GM19238 (cell line): ENCODE data around the gene GATAD2B.
"Not testable (repeated sequence)": the region's sequence is repeated elsewhere in the genome, so short reads cannot be mapped to it uniquely, and the experiment has no call there.

Experiments
- DNase-seq: peaks from one replicate; pipeline ENCODE4 v3.0.0; 2011; ENCODE audit warnings: low spot score; ENCODE audit not compliant: insufficient read length

The GATAD2B gene

GRCh38 chr1:153796786-153797659 is 125.7 kb downstream of the GATAD2B start:
- peak; percentile 83 for DNase-seq

GRCh38 chr1:153795934-153796785 is 126.6 kb downstream of the GATAD2B start:
- DNase-seq: no peak

- no peak for DNase-seq
Measured at GRCh38 chr1:153795330-153795837, 127.4 kb downstream of the GATAD2B start.

GRCh38 chr1:153794624-153795329 is 128.0 kb downstream of the GATAD2B start:
- no peak for DNase-seq

GRCh38 chr1:153793973-153794615 is 128.7 kb downstream of the GATAD2B start:
- no peak for DNase-seq

GRCh38 chr1:153793261-153793972 is 129.4 kb downstream of the GATAD2B start:
- no peak for DNase-seq

- DNase-seq: no peak
Measured at GRCh38 chr1:153792631-153793041, 130.1 kb downstream of the GATAD2B start.

GRCh38 chr1:153791648-153792253 is 131.0 kb downstream of the GATAD2B start:
- peak; percentile 32 for DNase-seq

- DNase-seq: peak; percentile 80
Measured at GRCh38 chr1:153790966-153791647, 131.7 kb downstream of the GATAD2B start.

GRCh38 chr1:153790313-153790965 is 132.3 kb downstream of the GATAD2B start:
- no peak for DNase-seq

- no peak for DNase-seq
Measured at GRCh38 chr1:153789478-153790034, 133.2 kb downstream of the GATAD2B start.

- DNase-seq: no peak
Measured at GRCh38 chr1:153786038-153786790, 136.6 kb downstream of the GATAD2B start.

GRCh38 chr1:153783233-153784190 is 139.3 kb downstream of the GATAD2B start:
- peak; percentile 96 for DNase-seq

- DNase-seq: not testable (repeated sequence)
Measured at GRCh38 chr1:153782648-153783047, 140.1 kb downstream of the GATAD2B start.

- no peak for DNase-seq
Measured at GRCh38 chr1:153780551-153780950, 142.2 kb downstream of the GATAD2B start.

- DNase-seq: no peak
Measured at GRCh38 chr1:153779781-153780541, 142.8 kb downstream of the GATAD2B start.
